Left kidney (tissue), 8 donors: ENCODE results near the gene C19orf44. TPM values are rescaled to one million over a fixed set of nuclear protein-coding genes. Genes with fewer than 3 reads are reported as not detected.
"Not testable (repeated sequence)": the region's sequence is repeated elsewhere in the genome, so short reads cannot be mapped to it uniquely, and the experiment has no call there.

Experiments
- DNase-seq: peaks from one replicate; pipeline ENCODE4 v3.0.0-alpha.2; 2013
- long read RNA-seq, 8 donors: transcript quantifications; one replicate each; lab custom pipeline, GENCODE V29; 2026
- polyA plus RNA-seq: library from polyadenylated mRNA; unstranded; fragments of 120-200 nt; gene quantifications from one replicate; pipeline ENCODE4 v1.2.1, GENCODE V29; 2013; ENCODE audit not compliant: insufficient read length

C19orf44 gene
- 16.8 TPM for polyA plus RNA-seq
- long read RNA-seq, donor 1, partial matches to known transcripts: 42 of 43 reads
- long read RNA-seq, donor 1, other reads (novel, unspliced or antisense): 0 of 43 reads
- long read RNA-seq, donor 2, partial matches to known transcripts: 5 of 8 reads
- long read RNA-seq, donor 2, other reads (novel, unspliced or antisense): 0 of 8 reads
- long read RNA-seq, donor 3, partial matches to known transcripts: 10 of 11 reads
- long read RNA-seq, donor 3, other reads (novel, unspliced or antisense): 0 of 11 reads
- long read RNA-seq, donor 4: 0 reads
- long read RNA-seq, donor 5, partial matches to known transcripts: 0 of 1 reads
- long read RNA-seq, donor 5, other reads (novel, unspliced or antisense): 0 of 1 reads
- long read RNA-seq, donor 6, partial matches to known transcripts: 15 of 15 reads
- long read RNA-seq, donor 6, other reads (novel, unspliced or antisense): 0 of 15 reads
- long read RNA-seq, donor 7, partial matches to known transcripts: 30 of 31 reads
- long read RNA-seq, donor 7, other reads (novel, unspliced or antisense): 0 of 31 reads
- long read RNA-seq, donor 8: 0 reads

GRCh38 chr19:16495982-16496612 is at the start of gene C19orf44, which contains the start of gene CALR3:
Gene C19orf44, plus strand, starts transcription at chr19:16496394. Its CDS starts 4,399 bp downstream, at chr19:16500793.
Gene CALR3, minus strand, starts transcription at chr19:16496167. Its CDS starts 38 bp downstream, at chr19:16496129.
- peak; percentile 98 for DNase-seq

GRCh38 chr19:16446724-16447368 is 49.3 kb upstream of the C19orf44 start:
- peak; percentile 37 for DNase-seq

GRCh38 chr19:16448872-16449271 is 47.3 kb upstream of the C19orf44 start:
- DNase-seq: not testable (repeated sequence)

- no peak for DNase-seq
Observed at GRCh38 chr19:16449330-16449961, 46.7 kb upstream of the C19orf44 start.

- no peak for DNase-seq
Observed at GRCh38 chr19:16452325-16452724, 43.9 kb upstream of the C19orf44 start.

- DNase-seq: no peak
Observed at GRCh38 chr19:16454351-16454918, 41.8 kb upstream of the C19orf44 start.

- no peak for DNase-seq
Observed at GRCh38 chr19:16455489-16455888, 40.7 kb upstream of the C19orf44 start.

GRCh38 chr19:16456652-16457194 is 39.5 kb upstream of the C19orf44 start:
- no peak for DNase-seq

- DNase-seq: peak; percentile 59
Observed at GRCh38 chr19:16457195-16457953, 38.8 kb upstream of the C19orf44 start.

- no peak for DNase-seq
Observed at GRCh38 chr19:16457954-16458331, 38.3 kb upstream of the C19orf44 start.

- DNase-seq: no peak
Observed at GRCh38 chr19:16458391-16459341, 37.5 kb upstream of the C19orf44 start.

GRCh38 chr19:16459680-16460079 is 36.5 kb upstream of the C19orf44 start:
- DNase-seq: no peak

- DNase-seq: no peak
Observed at GRCh38 chr19:16460454-16460853, 35.7 kb upstream of the C19orf44 start.

- no peak for DNase-seq
Observed at GRCh38 chr19:16461630-16462051, 34.6 kb upstream of the C19orf44 start.

GRCh38 chr19:16462757-16463250 is 33.4 kb upstream of the C19orf44 start:
- no peak for DNase-seq

GRCh38 chr19:16463341-16463990 is 32.7 kb upstream of the C19orf44 start:
- no peak for DNase-seq

GRCh38 chr19:16463991-16464575 is 32.1 kb upstream of the C19orf44 start:
- no peak for DNase-seq

- DNase-seq: no peak
Observed at GRCh38 chr19:16465239-16465638, 31.0 kb upstream of the C19orf44 start.
